Stomach (tissue), 9 donors: ENCODE data around the gene WHRN. TPM values are rescaled to one million over a fixed set of nuclear protein-coding genes. Genes with fewer than 3 reads are reported as not detected.

Source experiments
- DNase-seq, 2 donors: peaks; one replicate each; pipeline versions ENCODE4 v3.0.0 to v3.0.0-alpha.2; 2013 to 2019
- H3K27ac ChIP-seq, 5 donors: fragments of 200-600 bp in 4 of 5; sonication (generic) in 4 of 5; one replicate each; pipeline ENCODE4 v1.5.1; 2013 to 2019; ENCODE audit warnings: mild to moderate bottlenecking in 1 of 5, moderate library complexity in 1 of 5
- H3K27me3 ChIP-seq, 3 donors: fragments of 200-600 bp; sonication (generic); one replicate each; pipeline ENCODE4 v1.5.1; 2017 to 2019; ENCODE audit warnings: mixed run types in 1 of 3
- H3K36me3 ChIP-seq, 4 donors: fragments of 200-600 bp; sonication (generic); 1 replicate in 3 of 4; 2 replicates in 1 of 4; pipeline ENCODE4 v1.5.1; 2016 to 2019
- H3K4me1 ChIP-seq, 4 donors: fragments of 200-600 bp; sonication (generic); one replicate each; pipeline ENCODE4 v1.5.1; 2016 to 2019
- H3K4me3 ChIP-seq, 4 donors: fragments of 200-600 bp; sonication (generic) in 3 of 4; one replicate each; pipeline ENCODE4 v1.5.1; 2016 to 2019; ENCODE audit warnings: mild to moderate bottlenecking in 1 of 4
- H3K9me3 ChIP-seq, 4 donors: fragments of 200-600 bp; sonication (generic); one replicate each; pipeline ENCODE4 v1.5.1; 2016 to 2019
- EP300 ChIP-seq: sonication (generic); formaldehyde crosslinking; IDR thresholded peaks from one replicate; pipeline ENCODE4 v1.6.1; 2017; ENCODE audit warnings: antibody characterized with exemption
- POLR2A ChIP-seq, 4 donors: fragments of 450-650 bp; IDR thresholded peaks; one replicate each; pipeline ENCODE4 v1.6.1; 2016; ENCODE audit warnings: antibody characterized with exemption in 4 of 4, control low read depth in 2 of 4, mild to moderate bottlenecking in 1 of 4, moderate library complexity in 1 of 4
- POLR2AphosphoS5 ChIP-seq, 3 donors: sonication (generic); formaldehyde crosslinking; IDR thresholded peaks; one replicate each; pipeline ENCODE4 v1.6.1; 2016; ENCODE audit warnings: antibody characterized with exemption in 3 of 3
- WGBS, 5 donors: extraction: QIAGEN DNeasy Blood & Tissue Kit in 3 of 5; methylation state at CpG; one replicate each; pipeline versions ENCODE4 v1.1.5 to v1.1.7; 2013 to 2018; 5-methylcytosine and 5-hydroxymethylcytosine counted together
- intact Hi-C: fragments of 100-400 bp; cut with DNase I; formaldehyde crosslinking; loops from one replicate; pipeline ENCODE4 v1.15.1; 2023; ENCODE audit warnings: low total_unique reads
- polyA plus RNA-seq, 3 donors: library from polyadenylated mRNA; stranded (reverse); fragments of 200-250 nt; gene quantifications; one replicate each; pipeline ENCODE4 v1.2.3, GENCODE V29; 2013
- total RNA-seq, 5 donors: library from RNA; depleted of rRNA; stranded (reverse); fragments of >200 nt; gene quantifications; one replicate each; pipeline versions ENCODE4 v1.1.0 to v1.2.3, GENCODE V29; 2014 to 2016
- TF ChIP-seq, protein P1 (sequence below), 7 experiments: fragments of 450-650 bp in 4 of 7; fragments of 200-600 bp in 3 of 7; sonication (generic) in 3 of 7; IDR thresholded peaks; one replicate each; pipeline ENCODE4 v1.5.1; 2016 to 2019; ENCODE audit warnings: antibody characterized with exemption in 7 of 7, control low read depth in 2 of 7, mild to moderate bottlenecking in 1 of 7
- donor health status: healthy with polysubstance abuse.
- donor health status: Bipolar disorder and iron deficiency.
- donor health status: healthy.

Gene WHRN
- total and polyA plus RNA-seq, 8 donors = 2.3 to 70.1 (median 4.8) TPM

DNA sequence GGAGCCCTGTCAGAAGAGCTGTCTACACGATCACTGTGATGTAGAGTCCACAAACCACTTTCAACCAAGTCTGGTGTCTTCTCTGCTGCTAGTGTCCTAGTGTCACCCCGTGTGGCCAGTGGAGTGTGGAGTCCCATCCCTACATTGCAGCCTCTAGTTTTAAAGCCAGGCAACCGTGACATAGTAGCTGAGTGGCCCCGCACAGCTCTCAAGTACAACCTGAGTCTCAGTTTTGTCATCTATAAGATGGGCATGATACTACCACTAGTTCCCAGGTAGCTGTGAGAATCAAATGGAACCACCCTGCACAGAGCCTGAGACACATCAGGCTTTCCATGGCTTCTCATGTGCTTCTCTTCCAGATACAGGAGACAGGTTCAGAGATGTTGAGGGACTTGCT, 74.3 kb downstream of the WHRN start:
- Histone ChIP-seq H3K9me3 (no peaks in the 10 kb centered on the region), H3K4me3 (no peak overlapping the region), H3K27ac (no peak overlapping the region), H3K27me3 (no peaks in the 10 kb centered on the region), H3K36me3 (peaks cover 0 to 6% (median 0%) of the 10 kb centered on the region in 4 donors), H3K4me1 (peaks cover 0 to 6% (median 0%) of the 10 kb centered on the region in 4 donors)
- 83 to 94% (median 88%) methylated on average over 4 of the region's 4 CpGs for WGBS, 5 donors
- TF ChIP-seq POLR2AphosphoS5 (IDR thresholded peaks at IDR 0.05) (no peak), EP300 (no peak), POLR2A (IDR thresholded peaks at IDR 0.05) (no peak)
- TF ChIP-seq, protein P1, sequence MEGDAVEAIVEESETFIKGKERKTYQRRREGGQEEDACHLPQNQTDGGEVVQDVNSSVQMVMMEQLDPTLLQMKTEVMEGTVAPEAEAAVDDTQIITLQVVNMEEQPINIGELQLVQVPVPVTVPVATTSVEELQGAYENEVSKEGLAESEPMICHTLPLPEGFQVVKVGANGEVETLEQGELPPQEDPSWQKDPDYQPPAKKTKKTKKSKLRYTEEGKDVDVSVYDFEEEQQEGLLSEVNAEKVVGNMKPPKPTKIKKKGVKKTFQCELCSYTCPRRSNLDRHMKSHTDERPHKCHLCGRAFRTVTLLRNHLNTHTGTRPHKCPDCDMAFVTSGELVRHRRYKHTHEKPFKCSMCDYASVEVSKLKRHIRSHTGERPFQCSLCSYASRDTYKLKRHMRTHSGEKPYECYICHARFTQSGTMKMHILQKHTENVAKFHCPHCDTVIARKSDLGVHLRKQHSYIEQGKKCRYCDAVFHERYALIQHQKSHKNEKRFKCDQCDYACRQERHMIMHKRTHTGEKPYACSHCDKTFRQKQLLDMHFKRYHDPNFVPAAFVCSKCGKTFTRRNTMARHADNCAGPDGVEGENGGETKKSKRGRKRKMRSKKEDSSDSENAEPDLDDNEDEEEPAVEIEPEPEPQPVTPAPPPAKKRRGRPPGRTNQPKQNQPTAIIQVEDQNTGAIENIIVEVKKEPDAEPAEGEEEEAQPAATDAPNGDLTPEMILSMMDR (IDR thresholded peaks at IDR 0.05) = no peak
- intact Hi-C loops = no loop called here
- no peak for DNase-seq

- no peaks in the 10 kb centered on the region for H3K27me3 ChIP-seq
- no peak overlapping the region for H3K27ac ChIP-seq
- TF ChIP-seq POLR2AphosphoS5 (IDR thresholded peaks at IDR 0.05) (no peak), EP300 (no peak), POLR2A (IDR thresholded peaks at IDR 0.05) (no peak)
- TF ChIP-seq, protein P1 (IDR thresholded peaks at IDR 0.05) = no peak
- 75 to 92% (median 84%) methylated on average over 5 of the region's 5 CpGs for WGBS, 5 donors
- intact Hi-C loops = no loop called here
- H3K9me3 ChIP-seq = no peaks in the 10 kb centered on the region
- peaks cover 0 to 6% (median 0%) of the 10 kb centered on the region in 4 donors for H3K4me1 ChIP-seq
- H3K36me3 ChIP-seq = peaks cover 0 to 6% (median 0%) of the 10 kb centered on the region in 4 donors
- no peak overlapping the region for H3K4me3 ChIP-seq
- DNase-seq = no peak
Measured at GRCh38 chr9:114430457-114430856, 74.8 kb downstream of the WHRN start.

- Histone ChIP-seq H3K27me3 (no peaks in the 10 kb centered on the region), H3K36me3 (peaks cover 0 to 8% (median 0%) of the 10 kb centered on the region in 4 donors), H3K27ac (no peak overlapping the region), H3K4me3 (no peak overlapping the region), H3K4me1 (peaks cover 0 to 1% (median 0%) of the 10 kb centered on the region in 4 donors), H3K9me3 (no peaks in the 10 kb centered on the region)
- WGBS, 5 donors = 83 to 90% (median 89%) methylated on average over 6 of the region's 6 CpGs
- no peak for DNase-seq
- intact Hi-C loops = no loop called here
- TF ChIP-seq POLR2A (IDR thresholded peaks at IDR 0.05) (no peak), EP300 (no peak), POLR2AphosphoS5 (IDR thresholded peaks at IDR 0.05) (no peak)
- TF ChIP-seq, protein P1 (IDR thresholded peaks at IDR 0.05) = no peak
Measured at GRCh38 chr9:114429488-114429887, 75.8 kb downstream of the WHRN start.

DNA sequence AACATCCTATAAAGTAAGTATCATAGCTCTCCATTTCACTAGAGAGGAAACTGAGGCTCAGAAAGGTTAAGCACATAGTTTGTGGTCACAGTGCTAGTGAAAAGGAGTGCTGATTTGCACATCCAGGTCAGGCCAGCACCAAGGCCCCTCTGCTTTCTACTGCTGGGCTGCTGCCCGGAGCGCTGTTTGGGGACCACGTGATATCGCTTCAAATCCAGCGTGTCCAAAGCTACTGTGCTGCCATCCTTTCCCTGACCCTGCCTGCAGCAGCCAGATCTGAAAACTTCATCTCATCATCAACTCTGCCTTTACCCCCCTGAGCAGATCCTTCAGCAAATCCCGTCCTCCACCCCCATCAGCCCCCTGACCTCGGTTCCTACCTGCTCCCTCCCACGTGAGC, 76.8 kb downstream of the WHRN start:
- H3K4me1 ChIP-seq = no peaks in the 10 kb centered on the region
- 89 to 95% (median 90%) methylated on average over 8 of the region's 8 CpGs for WGBS, 5 donors
- H3K4me3 ChIP-seq = no peak overlapping the region
- no peak for DNase-seq
- no peaks in the 10 kb centered on the region for H3K9me3 ChIP-seq
- intact Hi-C loops = no loop called here
- TF ChIP-seq EP300 (no peak), POLR2AphosphoS5 (IDR thresholded peaks at IDR 0.05) (no peak), POLR2A (IDR thresholded peaks at IDR 0.05) (no peak)
- TF ChIP-seq, protein P1 (IDR thresholded peaks at IDR 0.05) = no peak
- peaks cover 0 to 18% (median 4%) of the 10 kb centered on the region in 4 donors for H3K36me3 ChIP-seq
- H3K27ac ChIP-seq = no peak overlapping the region
- H3K27me3 ChIP-seq = no peaks in the 10 kb centered on the region
